Placental pericyte (primary cell): ENCODE results near the gene PLAGL1. TPM values are rescaled to one million over a fixed set of nuclear protein-coding genes. Genes with fewer than 3 reads are reported as not detected.

Experiments used
- small RNA-seq: library from RNA; depleted of rRNA; stranded (forward); fragments of <200 nt; gene quantifications from one replicate; pipeline ENCODE3, GENCODE V24; 2012; ENCODE audit warnings: low replicate concordance
- total RNA-seq: library from RNA; depleted of rRNA; stranded (reverse); fragments of >200 nt; gene quantifications from 2 replicates; pipeline ENCODE4 v1.2.3, GENCODE V29; 2012

Gene PLAGL1, protein sequence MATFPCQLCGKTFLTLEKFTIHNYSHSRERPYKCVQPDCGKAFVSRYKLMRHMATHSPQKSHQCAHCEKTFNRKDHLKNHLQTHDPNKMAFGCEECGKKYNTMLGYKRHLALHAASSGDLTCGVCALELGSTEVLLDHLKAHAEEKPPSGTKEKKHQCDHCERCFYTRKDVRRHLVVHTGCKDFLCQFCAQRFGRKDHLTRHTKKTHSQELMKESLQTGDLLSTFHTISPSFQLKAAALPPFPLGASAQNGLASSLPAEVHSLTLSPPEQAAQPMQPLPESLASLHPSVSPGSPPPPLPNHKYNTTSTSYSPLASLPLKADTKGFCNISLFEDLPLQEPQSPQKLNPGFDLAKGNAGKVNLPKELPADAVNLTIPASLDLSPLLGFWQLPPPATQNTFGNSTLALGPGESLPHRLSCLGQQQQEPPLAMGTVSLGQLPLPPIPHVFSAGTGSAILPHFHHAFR
- 23.3 and 64.3 TPM in 2 replicates for total RNA-seq

GRCh38 chr6:144008120-144008811, at the start of gene PLAGL1:
TSS of gene PLAGL1 (minus strand) at chr6:144008259. CDS start at chr6:143948136, 60,123 bp downstream.

Small RNA genes within 50 kb of the gene (small RNA-seq; reads per million reads assigned to genes)
- gene RF02143 = not detected

Other genes starting within 250 kb of the PLAGL1 start
- 20.4 and 21.0 TPM in 2 replicates for gene LTV1, start 164.9 kb downstream of the PLAGL1 start, total RNA-seq
- not detected in 2 replicates for gene ZC2HC1B, start 143.8 kb downstream of the PLAGL1 start, total RNA-seq
- gene SF3B5, start 87.3 kb upstream of the PLAGL1 start, total RNA-seq = 109 and 126 TPM in 2 replicates
- 1.0 and 2.6 TPM in 2 replicates for gene STX11, start 142.3 kb upstream of the PLAGL1 start, total RNA-seq